Fibroblast of skin of left quadriceps (primary cell): ENCODE measurements around the gene NTHL1.
"Not testable (repeated sequence)": the region's sequence is repeated elsewhere in the genome, so short reads cannot be mapped to it uniquely, and the experiment has no call there.

ENCODE experiments used
- DNase-seq, 2 experiments: peaks; one replicate each; pipeline ENCODE4 v3.0.0-alpha.2; 2013; ENCODE audit warnings: low read depth in 2 of 2

Gene NTHL1

GRCh38 chr16:2040787-2041522 lies 6.7 kb downstream of the NTHL1 start:
- DNase-seq: no peak

DNA sequence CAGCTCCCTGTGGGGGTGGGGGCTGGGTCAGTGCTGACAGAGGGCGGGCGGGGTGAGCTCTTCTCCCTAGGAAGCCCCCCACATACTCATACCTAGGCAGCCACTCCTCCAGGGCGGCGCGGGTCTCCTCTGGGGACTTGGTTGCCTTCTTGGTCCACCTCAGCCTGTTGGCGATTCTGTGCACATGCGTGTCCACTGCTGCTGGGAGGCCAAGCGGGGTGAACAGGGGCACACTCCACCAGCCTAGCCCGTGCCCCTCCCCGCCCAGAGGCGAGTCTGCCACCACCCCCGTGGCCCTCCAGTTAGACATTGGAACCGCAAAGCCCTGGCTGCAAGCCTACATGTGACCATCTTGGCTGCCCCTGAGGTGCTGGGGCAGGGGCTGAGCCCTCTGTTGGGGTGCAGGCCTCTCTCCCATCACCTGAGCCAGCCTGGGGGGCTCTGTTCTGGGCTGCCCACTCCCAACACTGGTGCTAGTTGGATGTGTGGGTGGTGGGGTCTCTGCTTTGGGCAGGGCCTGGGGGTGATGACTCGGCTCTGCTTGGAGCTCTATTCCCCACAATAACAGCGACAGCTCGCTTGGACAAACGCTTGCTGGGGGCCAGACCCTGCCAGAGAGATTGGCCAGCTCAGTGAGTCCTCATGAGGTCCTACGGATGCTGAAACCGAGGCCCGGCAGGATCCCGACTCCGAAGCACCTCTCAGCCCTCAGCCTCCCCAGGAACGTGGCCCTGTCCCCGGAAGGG lies 7.4 kb downstream of the NTHL1 start:
- DNase-seq: no peak

DNA sequence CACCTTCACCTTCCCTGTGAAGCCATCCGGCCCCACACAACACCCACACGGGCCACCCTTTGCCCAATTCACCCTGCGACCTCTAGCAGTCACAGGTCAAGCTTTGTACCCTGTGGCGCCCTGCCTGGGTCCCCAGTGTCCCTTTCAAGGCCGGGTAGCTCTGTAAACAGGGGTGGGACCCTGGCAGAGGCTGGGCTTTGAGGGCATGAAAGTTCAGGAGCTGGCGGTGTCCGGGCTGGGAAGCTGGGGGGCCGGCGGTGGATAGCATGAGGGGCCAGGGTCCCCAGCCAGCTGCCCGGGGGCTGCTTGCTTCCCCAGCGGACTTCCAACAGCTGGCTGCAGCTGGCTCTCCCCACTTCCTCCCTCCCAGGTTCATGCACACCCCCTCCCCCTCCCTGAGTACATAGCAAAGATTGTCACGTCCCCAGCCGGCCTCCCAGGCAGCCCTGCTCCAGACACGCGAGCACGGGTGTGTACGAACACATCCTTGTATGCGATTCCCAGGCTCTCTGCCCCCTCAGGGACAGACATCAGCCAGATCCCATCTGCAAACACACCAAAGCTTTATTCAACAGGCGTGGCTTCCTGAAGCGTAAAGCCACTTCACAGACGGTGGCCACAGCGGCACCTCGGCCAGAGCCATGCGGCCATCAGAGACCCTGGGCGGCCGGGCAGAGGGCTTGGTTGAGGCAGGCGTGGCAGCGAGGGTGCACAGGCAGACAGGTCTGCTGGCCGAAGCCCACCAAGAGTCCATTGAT lies 8.2 kb downstream of the NTHL1 start:
- peak; percentile 70 to 75 for DNase-seq

GRCh38 chr16:2038382-2039231 lies 9.0 kb downstream of the NTHL1 start:
- no peak for DNase-seq

DNA sequence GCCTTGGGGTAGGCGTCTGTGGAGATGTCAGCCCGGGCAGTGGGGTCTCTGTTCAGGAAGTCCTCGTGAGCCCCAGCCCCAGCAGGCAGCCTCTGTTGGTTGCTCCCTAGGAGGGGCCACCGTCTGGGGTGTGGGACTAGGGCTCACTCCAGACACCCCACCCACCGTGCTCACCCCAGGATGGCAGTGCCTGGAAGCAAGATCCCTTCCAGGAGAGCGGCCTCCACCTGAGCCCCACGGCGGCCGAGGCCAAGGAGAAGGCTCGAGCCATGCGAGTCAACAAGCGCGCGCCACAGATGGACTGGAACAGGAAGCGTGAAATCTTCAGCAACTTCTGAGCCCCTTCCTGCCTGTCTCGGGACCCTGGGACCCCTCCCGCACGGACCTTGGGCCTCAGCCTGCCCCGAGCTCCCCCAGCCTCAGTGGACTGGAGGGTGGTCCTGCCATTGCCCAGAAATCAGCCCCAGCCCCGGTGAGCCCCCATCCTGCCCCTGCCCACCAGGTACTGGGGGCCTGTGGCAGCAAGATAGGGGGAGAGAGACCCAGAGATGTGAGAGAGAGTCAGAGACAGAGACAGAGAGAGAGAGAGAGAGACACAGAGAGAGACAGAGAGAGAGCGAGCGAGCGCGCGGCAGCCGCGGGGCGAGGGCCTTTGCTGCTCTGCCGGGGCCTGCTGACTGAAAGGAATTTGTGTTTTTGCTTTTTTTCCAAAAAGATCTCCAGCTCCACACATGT lies 9.8 kb downstream of the NTHL1 start:
- DNase-seq: peak; percentile 53 to 55

- no peak for DNase-seq
Measured at GRCh38 chr16:2037115-2037514, 10.5 kb downstream of the NTHL1 start.

DNA sequence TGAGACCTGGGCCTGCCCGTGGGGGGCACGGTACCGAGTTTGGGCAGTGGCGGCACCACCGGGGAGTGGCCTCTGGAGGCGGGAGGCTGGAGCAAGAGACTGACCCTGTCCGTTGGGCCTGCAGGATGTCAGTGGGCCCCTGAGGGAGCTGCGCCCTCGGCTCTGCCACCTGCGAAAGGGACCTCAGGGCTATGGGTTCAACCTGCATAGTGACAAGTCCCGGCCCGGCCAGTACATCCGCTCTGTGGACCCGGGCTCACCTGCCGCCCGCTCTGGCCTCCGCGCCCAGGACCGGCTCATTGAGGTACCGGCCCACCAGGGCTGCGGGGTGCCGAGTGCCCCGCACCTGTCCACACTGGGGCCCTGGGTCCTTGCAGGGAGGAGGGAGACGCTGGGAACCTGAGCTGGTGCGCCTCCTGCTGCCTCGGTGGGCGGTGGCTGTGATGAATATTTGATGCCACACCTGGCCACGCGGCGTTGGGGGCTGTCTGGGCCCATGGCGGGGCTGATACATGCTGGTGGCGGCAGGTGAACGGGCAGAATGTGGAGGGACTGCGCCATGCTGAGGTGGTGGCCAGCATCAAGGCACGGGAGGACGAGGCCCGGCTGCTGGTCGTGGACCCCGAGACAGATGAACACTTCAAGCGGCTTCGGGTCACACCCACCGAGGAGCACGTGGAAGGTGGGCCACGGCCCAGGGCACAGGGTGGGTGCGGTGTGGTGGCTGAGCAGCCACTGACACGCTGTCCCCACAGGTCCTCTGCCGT lies 11.3 kb downstream of the NTHL1 start:
- DNase-seq: no peak

- DNase-seq: peak; percentile 48 to 49
Measured at GRCh38 chr16:2035431-2036199, 12.0 kb downstream of the NTHL1 start.

DNA sequence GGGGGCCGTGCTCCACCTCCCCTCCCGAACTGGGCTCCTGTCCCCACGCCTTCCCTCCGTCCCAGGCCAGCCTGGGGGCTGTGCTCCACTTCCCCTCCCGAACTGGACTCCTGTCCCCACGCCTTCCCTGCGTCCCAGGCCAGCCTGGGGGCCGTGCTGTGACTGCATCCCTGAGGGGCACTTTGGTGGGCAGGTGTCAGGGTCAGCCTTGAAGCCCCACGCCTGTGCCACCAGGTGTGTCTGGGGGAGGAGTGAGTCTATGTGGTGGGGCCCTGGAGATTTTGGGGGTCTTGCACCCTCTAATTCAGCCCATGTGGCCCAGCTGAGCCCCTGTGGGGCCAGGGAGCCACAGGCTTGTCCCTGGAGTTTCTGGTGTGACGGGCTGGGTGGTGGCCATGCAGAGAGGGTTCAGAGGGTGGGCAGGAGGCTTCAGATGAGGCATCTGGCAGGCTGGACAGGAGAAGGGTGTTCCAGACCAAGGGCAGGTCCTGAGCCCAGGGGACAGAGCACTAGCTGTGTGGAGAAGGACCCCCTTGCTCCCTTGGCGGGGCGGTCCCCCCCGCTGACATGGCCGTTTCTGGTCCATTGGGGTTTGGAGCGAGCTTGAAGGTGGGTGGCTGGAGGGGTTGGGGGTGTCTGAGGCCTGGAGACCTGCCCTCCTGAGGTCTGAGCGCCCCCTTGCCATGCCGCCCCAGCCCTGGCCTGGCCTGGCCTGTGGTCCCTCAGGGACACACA lies 12.8 kb downstream of the NTHL1 start:
- no peak for DNase-seq

DNA sequence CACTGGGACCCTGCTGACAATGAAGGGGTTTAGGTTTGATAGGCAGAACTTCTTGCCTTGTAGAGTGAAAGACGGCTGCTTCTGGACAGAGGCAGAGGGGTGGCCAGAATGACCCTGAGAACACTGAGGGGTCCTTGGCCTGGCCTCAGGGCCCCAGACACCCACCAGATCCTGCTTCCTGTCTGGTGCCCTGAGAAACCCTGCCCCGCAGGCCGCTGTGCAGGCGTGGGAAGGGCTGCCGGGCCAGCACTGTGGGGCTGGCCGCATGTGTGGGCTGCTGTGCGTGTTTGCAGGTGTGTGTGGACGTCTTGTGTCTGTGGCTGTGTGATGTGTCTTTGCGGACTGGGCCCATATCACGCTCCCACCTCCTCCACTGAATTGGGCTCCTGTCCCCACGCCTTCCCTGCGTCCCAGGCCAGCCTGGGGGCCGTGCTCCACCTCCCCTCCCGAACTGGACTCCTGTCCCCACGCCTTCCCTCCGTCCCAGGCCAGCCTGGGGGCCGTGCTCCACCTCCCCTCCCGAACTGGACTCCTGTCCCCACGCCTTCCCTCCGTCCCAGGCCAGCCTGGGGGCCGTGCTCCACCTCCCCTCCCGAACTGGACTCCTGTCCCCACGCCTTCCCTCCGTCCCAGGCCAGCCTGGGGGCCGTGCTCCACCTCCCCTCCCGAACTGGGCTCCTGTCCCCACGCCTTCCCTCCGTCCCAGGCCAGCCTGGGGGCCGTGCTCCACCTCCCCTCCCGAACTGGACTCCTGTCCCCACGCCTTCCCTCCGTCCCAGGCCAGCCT lies 13.5 kb downstream of the NTHL1 start:
- not testable (repeated sequence) for DNase-seq

DNA sequence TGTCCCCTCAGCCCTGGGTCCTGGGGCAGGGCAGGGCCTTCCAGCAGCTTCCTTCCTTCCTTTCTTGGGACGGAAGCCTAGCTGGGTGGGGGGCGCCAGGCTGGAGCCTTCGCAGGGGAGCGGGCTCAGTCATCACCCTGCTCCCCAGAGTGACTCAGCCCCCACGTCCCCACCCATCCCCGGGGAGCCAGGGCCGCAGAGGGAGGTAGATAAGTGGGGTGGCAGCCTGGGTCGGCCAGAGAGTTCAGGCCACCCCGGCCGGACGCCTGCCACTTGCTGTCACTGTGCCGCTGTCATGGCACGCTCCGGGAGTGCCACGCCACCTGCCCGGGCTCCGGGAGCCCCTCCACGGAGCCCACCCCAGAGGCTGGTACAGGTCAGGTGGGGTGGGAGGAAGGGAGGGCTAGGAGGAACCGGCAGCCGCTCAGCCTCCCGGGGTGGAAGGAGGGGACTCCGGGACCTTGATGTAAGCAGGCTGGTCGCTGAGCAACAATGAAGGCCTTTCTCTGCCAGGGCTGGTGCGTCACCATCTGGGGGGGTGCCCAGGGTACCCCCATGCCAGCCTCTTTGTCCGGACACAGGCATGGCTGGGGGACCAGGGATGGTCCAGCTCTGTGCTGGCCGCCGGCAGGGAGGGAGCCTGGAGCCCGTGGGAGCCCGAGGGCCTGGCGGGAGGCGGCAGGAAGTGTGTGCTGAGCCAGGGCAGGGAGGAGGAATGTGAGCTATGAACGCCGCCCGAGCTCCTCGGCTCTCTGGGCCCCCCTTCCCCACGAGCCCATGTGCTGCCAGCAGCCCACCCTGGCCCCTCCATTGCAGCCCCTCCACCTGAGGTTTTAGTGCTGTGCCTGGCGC lies 14.4 kb downstream of the NTHL1 start:
- DNase-seq: no peak

GRCh38 chr16:2032285-2033056 lies 15.2 kb downstream of the NTHL1 start:
- no peak for DNase-seq

DNA sequence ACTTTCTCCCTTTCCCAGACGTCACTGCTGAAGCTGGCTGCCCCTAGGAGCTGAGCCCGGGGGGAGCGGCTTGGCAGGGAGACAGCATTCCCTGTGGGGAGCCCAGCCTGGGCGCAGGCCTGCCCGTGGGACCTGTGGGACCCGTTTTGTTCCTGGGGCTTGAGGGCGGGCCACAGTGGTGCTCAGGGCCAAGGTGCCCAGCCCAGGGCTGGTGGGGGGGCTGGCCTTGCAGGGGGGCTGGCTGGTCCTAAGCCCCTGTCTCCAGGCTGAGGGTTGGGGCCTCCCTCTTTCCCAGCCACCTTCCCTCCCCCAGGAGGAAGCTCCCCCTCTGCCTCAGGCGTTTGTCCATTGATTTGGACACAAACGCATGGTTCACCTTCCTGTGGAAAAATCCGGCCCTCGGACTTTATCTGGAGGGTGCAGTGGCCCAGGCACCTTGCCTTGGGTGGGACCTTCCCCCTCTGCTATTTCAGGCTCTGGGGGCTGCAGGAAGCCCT lies 16.5 kb downstream of the NTHL1 start:
- DNase-seq: no peak

DNA sequence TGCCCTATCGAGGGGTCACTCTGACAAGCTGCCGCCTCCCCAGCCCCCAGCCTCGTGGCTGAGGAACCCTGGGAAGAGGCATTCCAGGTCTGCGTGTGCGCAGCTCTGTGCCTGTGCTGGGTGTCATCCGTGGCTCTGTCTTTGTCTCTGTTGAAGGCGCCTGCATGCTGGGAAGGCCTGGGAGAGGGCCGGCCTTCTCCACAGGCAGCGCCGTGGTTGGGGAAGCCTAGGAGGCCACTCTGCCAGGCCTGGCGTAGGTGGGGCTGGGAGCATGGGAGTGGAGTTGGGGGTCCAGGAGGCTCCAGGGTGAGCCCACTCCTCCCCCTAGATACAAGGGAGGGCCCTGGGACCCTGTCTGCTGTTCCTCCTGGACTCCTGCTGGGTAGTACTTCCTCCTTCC lies 17.6 kb downstream of the NTHL1 start:
- DNase-seq: no peak

- DNase-seq: no peak
Measured at GRCh38 chr16:2029350-2029749, 18.3 kb downstream of the NTHL1 start.

DNA sequence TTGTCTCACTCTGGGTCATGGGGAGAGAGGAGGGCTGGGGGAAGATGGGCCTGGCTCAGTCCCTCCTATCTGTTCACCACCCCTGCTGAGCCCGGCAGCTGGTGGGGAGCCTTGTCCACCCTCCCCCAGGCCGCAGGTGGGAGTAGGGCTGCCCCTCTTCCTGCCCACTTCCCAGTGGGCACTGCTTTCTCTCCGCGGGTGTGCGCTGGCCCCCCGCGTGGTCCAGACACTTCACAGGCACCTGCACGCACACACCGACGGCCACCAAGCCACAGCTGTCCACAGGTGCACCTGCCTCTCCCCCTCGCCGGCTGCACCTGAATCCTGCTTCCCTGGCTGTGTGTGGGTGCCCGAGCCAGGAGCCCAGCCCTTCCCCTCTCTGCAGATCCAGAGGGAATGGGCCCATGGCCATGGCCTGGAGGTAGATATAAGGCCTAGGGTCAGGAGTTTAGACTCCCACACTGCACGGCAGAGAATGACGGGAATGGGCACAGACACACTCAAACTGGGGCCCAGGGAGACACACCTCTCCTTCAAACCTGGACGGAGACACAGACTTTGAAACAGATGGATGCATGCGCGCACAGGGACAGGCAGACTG lies 18.9 kb downstream of the NTHL1 start:
- DNase-seq: no peak
